ENCODE measurements around the gene PAPSS1. TPM values are rescaled to one million over a fixed set of nuclear protein-coding genes. Genes with fewer than 3 reads are reported as not detected.

Gene PAPSS1
- polyA plus RNA-seq, 3 donors: 46.4 to 79.6 (median 64.8) TPM

DNA sequence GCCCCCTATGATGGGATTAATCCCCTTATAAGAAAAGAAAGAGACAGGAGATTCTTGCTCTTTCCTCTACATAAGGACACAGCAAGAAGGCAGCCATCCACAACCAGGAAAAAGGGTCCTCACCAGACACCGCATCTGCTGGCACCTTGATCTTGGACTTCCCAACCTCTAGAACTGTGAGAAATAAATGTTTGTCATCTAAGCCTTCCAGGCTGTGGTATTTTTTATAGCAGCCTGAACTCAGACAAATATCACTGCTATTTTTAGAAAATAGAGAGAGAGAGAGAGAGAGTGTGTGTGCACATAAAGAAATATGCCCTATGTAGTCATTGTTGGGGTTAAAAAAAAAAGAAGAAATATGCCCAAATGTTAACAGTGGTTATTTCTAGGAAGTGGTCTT, 104.2 kb downstream of the PAPSS1 start:
- peaks cover 0 to 2% (median 0%) of the 10 kb centered on the region in 3 donors for H3K27me3 Mint-ChIP-seq (ENCODE audit: low read depth in 3 of 3)
- TF ChIP-seq, protein P1, sequence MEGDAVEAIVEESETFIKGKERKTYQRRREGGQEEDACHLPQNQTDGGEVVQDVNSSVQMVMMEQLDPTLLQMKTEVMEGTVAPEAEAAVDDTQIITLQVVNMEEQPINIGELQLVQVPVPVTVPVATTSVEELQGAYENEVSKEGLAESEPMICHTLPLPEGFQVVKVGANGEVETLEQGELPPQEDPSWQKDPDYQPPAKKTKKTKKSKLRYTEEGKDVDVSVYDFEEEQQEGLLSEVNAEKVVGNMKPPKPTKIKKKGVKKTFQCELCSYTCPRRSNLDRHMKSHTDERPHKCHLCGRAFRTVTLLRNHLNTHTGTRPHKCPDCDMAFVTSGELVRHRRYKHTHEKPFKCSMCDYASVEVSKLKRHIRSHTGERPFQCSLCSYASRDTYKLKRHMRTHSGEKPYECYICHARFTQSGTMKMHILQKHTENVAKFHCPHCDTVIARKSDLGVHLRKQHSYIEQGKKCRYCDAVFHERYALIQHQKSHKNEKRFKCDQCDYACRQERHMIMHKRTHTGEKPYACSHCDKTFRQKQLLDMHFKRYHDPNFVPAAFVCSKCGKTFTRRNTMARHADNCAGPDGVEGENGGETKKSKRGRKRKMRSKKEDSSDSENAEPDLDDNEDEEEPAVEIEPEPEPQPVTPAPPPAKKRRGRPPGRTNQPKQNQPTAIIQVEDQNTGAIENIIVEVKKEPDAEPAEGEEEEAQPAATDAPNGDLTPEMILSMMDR (IDR thresholded peaks at IDR 0.05): no peak
- H3K9me3 Mint-ChIP-seq: peaks cover 8 to 31% (median 12%) of the 10 kb centered on the region in 7 donors
- no peak overlapping the region for H3K9ac ChIP-seq (ENCODE audit: insufficient read depth, low read length, poor library complexity, severe bottlenecking)
- H3K4me1 ChIP-seq (ENCODE audit: control insufficient read depth in 1 of 2, insufficient read depth in 2 of 2, low read length in 2 of 2): no peaks in the 10 kb centered on the region
- H3K79me2 ChIP-seq (ENCODE audit: insufficient read depth, low read length): no peaks in the 10 kb centered on the region
- H2AFZ ChIP-seq (ENCODE audit: insufficient read depth, low read depth, low read length, poor library complexity, severe bottlenecking): no peak overlapping the region
- no peak overlapping the region for H3K27ac Mint-ChIP-seq
- no peak overlapping the region for H3K27ac ChIP-seq (ENCODE audit: low read depth in 1 of 2, low read length in 2 of 2)
- H3K4me2 ChIP-seq (replicated peaks; ENCODE audit: extremely low read depth, low read length, poor library complexity, severe bottlenecking): no peak overlapping the region
- H3K36me3 ChIP-seq (replicated peaks in 1 of 2; ENCODE audit: control insufficient read depth in 1 of 2, insufficient read depth in 2 of 2, low read length in 2 of 2): peaks cover 6 to 49% of the 10 kb centered on the region in 2 donors
- no peak overlapping the region for H3K4me3 Mint-ChIP-seq
- H3K36me3 Mint-ChIP-seq: peaks cover 42 to 50% of the 10 kb centered on the region in 2 donors
- WGBS (ENCODE audit: insufficient coverage): no CpG with 5 or more reads among the region's 1 CpG
- no peaks in the 10 kb centered on the region for H4K20me1 ChIP-seq (ENCODE audit: insufficient read depth, low read length)
- no peak for DNase-seq
- H3K27me3 ChIP-seq (ENCODE audit: control insufficient read depth in 2 of 2, insufficient read depth in 2 of 2, low read length in 2 of 2): no peaks in the 10 kb centered on the region
- intact Hi-C loops (cut with micrococcal nuclease): no loop called here
- H3K4me1 Mint-ChIP-seq: peaks cover 5% of the 10 kb centered on the region
- H3K4me3 ChIP-seq (replicated peaks in 1 of 3; ENCODE audit: low read depth in 2 of 3, low read length in 3 of 3): no peak overlapping the region
- H3K9me3 ChIP-seq (replicated peaks in 1 of 2; ENCODE audit: control insufficient read depth in 1 of 2, insufficient read depth in 1 of 2, low read length in 2 of 2): peaks cover 7 to 10% of the 10 kb centered on the region in 2 donors

DNA sequence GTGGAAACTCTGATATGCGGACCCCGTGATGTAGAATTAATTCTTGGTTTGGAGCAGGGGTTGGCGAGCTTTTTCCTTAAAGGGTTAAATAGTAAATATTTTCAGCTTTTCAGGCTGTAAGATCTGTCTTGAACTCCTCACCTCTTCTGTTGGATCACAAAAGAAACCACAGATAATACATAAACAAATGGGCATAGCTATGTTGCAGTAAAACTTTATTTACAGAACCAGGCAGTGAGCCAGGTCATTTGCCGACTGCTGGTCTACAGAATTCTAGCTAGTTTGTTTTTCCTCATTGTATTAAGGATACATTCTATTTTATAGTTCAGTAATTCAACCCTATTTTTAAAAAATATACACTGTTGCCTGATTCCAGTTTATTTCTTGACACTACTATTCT, 116.6 kb downstream of the PAPSS1 start:
- no peaks in the 10 kb centered on the region for H3K27me3 ChIP-seq (ENCODE audit: control insufficient read depth in 2 of 2, insufficient read depth in 2 of 2, low read length in 2 of 2)
- no peak overlapping the region for H3K4me2 ChIP-seq (replicated peaks; ENCODE audit: extremely low read depth, low read length, poor library complexity, severe bottlenecking)
- intact Hi-C loops (cut with micrococcal nuclease): no loop called here
- no CpG with 5 or more reads among the region's 4 CpGs for WGBS (ENCODE audit: insufficient coverage)
- no peaks in the 10 kb centered on the region for H3K4me1 ChIP-seq (ENCODE audit: control insufficient read depth in 1 of 2, insufficient read depth in 2 of 2, low read length in 2 of 2)
- no peak overlapping the region for H3K27ac Mint-ChIP-seq
- peaks cover 0 to 3% (median 1%) of the 10 kb centered on the region in 7 donors for H3K9me3 Mint-ChIP-seq
- no peak overlapping the region for H2AFZ ChIP-seq (ENCODE audit: insufficient read depth, low read depth, low read length, poor library complexity, severe bottlenecking)
- no peaks in the 10 kb centered on the region for H3K36me3 ChIP-seq (replicated peaks in 1 of 2; ENCODE audit: control insufficient read depth in 1 of 2, insufficient read depth in 2 of 2, low read length in 2 of 2)
- H3K9me3 ChIP-seq (replicated peaks in 1 of 2; ENCODE audit: control insufficient read depth in 1 of 2, insufficient read depth in 1 of 2, low read length in 2 of 2): no peaks in the 10 kb centered on the region
- TF ChIP-seq, protein P1 (IDR thresholded peaks at IDR 0.05): no peak
- no peaks in the 10 kb centered on the region for H3K79me2 ChIP-seq (ENCODE audit: insufficient read depth, low read length)
- no peak overlapping the region for H3K4me3 ChIP-seq (replicated peaks in 1 of 3; ENCODE audit: low read depth in 2 of 3, low read length in 3 of 3)
- peaks cover 1% of the 10 kb centered on the region for H3K4me1 Mint-ChIP-seq
- no peaks in the 10 kb centered on the region for H4K20me1 ChIP-seq (ENCODE audit: insufficient read depth, low read length)
- H3K9ac ChIP-seq (ENCODE audit: insufficient read depth, low read length, poor library complexity, severe bottlenecking): no peak overlapping the region
- H3K4me3 Mint-ChIP-seq: no peak overlapping the region
- H3K36me3 Mint-ChIP-seq: no peaks in the 10 kb centered on the region
- H3K27ac ChIP-seq (ENCODE audit: low read depth in 1 of 2, low read length in 2 of 2): no peak overlapping the region
- DNase-seq: no peak
- H3K27me3 Mint-ChIP-seq (ENCODE audit: low read depth in 3 of 3): peaks cover 0 to 1% (median 0%) of the 10 kb centered on the region in 3 donors

Data from CD14-positive monocyte (primary cell).